ENCODE data around the gene AIMP2. TPM values are rescaled to one million over a fixed set of nuclear protein-coding genes. Genes with fewer than 3 reads are reported as not detected.
"Not testable (repeated sequence)": the region's sequence is repeated elsewhere in the genome, so short reads cannot be mapped to it uniquely, and the experiment has no call there.

AIMP2 gene
- total RNA-seq (10 to 100 TPM; 12.6 to 14.0 TPM), polyA plus RNA-seq (10 to 100 TPM; 14.1 to 23.9 (median 20.8) TPM), total RNA-seq (6.8 to 67.8 (median 11.4) reads per million in 6 experiments)

GRCh38 chr7:6008668-6009611 lies at the start of gene AIMP2, which contains the start of gene PMS2:
AIMP2 (plus strand) TSS chr7:6009272; CDS start chr7:6009364, 92 bp downstream.
PMS2 (minus strand) TSS chr7:6009049; CDS start chr7:6009019, 30 bp downstream.
- POLR2A ChIA-PET, result interaction anchor here (0.5 to 2.4 kb wide), 9 partner anchors 9 to 651 kb away, joined by 3 to 9 read pairs (median 5); no protein-coding TSS in a partner anchor
- Mint-ChIP-seq H3K4me1 (peaks cover 17 to 47% (median 32%) of the 10 kb centered on the region in 4 donors), H3K27ac (peak within 1 kb of the TSS; percentile 90 to 98 (median 96)), H3K9me3 (no peaks in the 10 kb centered on the region), H3K4me3 (peak within 1 kb of the TSS; percentile 90 to 98 (median 94)), H3K27me3 (no peaks in the 10 kb centered on the region), H3K36me3 (peaks cover 0 to 16% (median 0%) of the 10 kb centered on the region in 3 donors)
- DNase-seq, result peak; percentile 85 to 97 (median 94)
- peak; percentile 86 to 89 for ATAC-seq

GRCh38 chr7:5963205-5963604 lies 45.9 kb upstream of the AIMP2 start:
- H3K27ac Mint-ChIP-seq, H3K27me3 Mint-ChIP-seq, ATAC-seq, H3K4me3 Mint-ChIP-seq, DNase-seq, H3K4me1 Mint-ChIP-seq, H3K9me3 Mint-ChIP-seq, H3K36me3 Mint-ChIP-seq, POLR2A ChIA-PET: not testable (repeated sequence)

DNA sequence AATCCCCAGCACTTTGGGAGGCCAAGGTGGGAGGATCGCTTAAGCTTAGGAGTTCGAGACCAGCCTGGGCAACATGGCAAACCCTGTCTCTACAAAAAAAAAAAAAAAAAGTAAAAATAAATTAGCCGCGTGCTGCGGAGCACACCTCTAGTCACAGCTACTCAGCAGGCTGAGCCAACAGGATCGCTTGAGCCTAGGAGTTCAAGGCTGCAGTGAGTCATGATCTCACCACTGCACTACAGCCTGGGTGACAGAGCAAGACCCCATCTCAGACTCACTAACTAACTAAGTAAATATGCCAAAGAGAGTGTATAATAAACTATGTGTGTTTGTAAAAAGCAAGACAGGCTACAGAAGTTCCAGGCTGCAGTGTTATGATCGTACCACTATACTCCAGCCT lies 45.3 kb upstream of the AIMP2 start:
- POLR2A ChIA-PET, H3K36me3 Mint-ChIP-seq, H3K27ac Mint-ChIP-seq: not testable (repeated sequence)

GRCh38 chr7:5970347-5970911 lies 38.6 kb upstream of the AIMP2 start, which contains the start of gene RSPH10B:
RSPH10B (minus strand) TSS chr7:5970689; CDS start chr7:5967116, 3,573 bp downstream.
- POLR2A ChIA-PET, H3K4me3 Mint-ChIP-seq, H3K27me3 Mint-ChIP-seq, H3K9me3 Mint-ChIP-seq, DNase-seq, H3K4me1 Mint-ChIP-seq, H3K36me3 Mint-ChIP-seq, ATAC-seq, H3K27ac Mint-ChIP-seq: not testable (repeated sequence)

More for the DNA sequence above, 45.3 kb upstream of the AIMP2 start:
- not testable (repeated sequence) for H3K9me3 Mint-ChIP-seq, H3K27me3 Mint-ChIP-seq, H3K4me1 Mint-ChIP-seq, H3K4me3 Mint-ChIP-seq, DNase-seq, ATAC-seq

GRCh38 chr7:5973580-5973979 lies 35.5 kb upstream of the AIMP2 start:
- H3K4me3 Mint-ChIP-seq, H3K36me3 Mint-ChIP-seq, H3K4me1 Mint-ChIP-seq, H3K27ac Mint-ChIP-seq, H3K9me3 Mint-ChIP-seq, DNase-seq, POLR2A ChIA-PET, ATAC-seq, H3K27me3 Mint-ChIP-seq: not testable (repeated sequence)

- DNase-seq, POLR2A ChIA-PET, H3K4me3 Mint-ChIP-seq, ATAC-seq, H3K9me3 Mint-ChIP-seq, H3K27me3 Mint-ChIP-seq, H3K27ac Mint-ChIP-seq, H3K4me1 Mint-ChIP-seq: not testable (repeated sequence)
- H3K36me3 Mint-ChIP-seq, result peaks cover 0 to 32% (median 1%) of the 10 kb centered on the region in 3 donors
Observed at GRCh38 chr7:5979680-5980314, 29.3 kb upstream of the AIMP2 start.

DNA sequence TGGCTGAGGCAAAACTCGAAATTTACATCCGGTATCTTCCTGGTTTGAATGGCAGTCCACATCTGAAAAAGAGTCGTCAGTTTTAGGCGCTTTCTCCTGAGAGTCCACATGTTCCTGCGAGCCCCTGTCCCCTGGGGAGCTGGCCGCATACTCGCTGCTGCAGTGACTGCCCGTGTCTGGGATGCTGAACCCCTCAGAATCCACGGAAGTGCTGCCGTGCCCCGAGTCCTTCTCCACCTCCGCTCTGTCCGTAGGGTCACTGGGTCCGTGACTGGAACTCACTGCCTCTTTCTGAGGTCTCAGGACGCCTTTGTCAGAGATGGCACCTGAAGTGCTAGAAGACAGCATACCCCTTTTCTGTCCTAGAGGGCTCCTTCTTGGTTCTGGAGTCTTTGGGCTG lies 22.0 kb upstream of the AIMP2 start:
- H3K36me3 Mint-ChIP-seq, result peaks cover 0 to 63% (median 7%) of the 10 kb centered on the region in 3 donors
- H3K9me3 Mint-ChIP-seq, ATAC-seq, H3K4me1 Mint-ChIP-seq, DNase-seq, H3K4me3 Mint-ChIP-seq, H3K27me3 Mint-ChIP-seq, POLR2A ChIA-PET: not testable (repeated sequence)
- H3K27ac Mint-ChIP-seq, result peak overlapping the region in 1 of 10 donors; percentile 33

- POLR2A ChIA-PET, result interaction anchor here (0.5 to 0.7 kb wide), 6 partner anchors 110 to 684 kb away, joined by 3 to 6 read pairs (median 3); no protein-coding TSS in a partner anchor
- peak; percentile 15 to 82 (median 48) for DNase-seq
- no peaks in the 10 kb centered on the region for H3K9me3 Mint-ChIP-seq
- no peaks in the 10 kb centered on the region for H3K27me3 Mint-ChIP-seq
- H3K4me3 Mint-ChIP-seq, result no peak overlapping the region
- H3K36me3 Mint-ChIP-seq, result peaks cover 0 to 88% (median 17%) of the 10 kb centered on the region in 3 donors
- peaks cover 0 to 1% (median 0%) of the 10 kb centered on the region in 4 donors for H3K4me1 Mint-ChIP-seq
- ATAC-seq, result peak; percentile 72 to 82
- H3K27ac Mint-ChIP-seq, result peak overlapping the region in 4 of 10 donors; percentile 0 to 70 (median 42)
Observed at GRCh38 chr7:5997210-5997808, 11.8 kb upstream of the AIMP2 start.

DNA sequence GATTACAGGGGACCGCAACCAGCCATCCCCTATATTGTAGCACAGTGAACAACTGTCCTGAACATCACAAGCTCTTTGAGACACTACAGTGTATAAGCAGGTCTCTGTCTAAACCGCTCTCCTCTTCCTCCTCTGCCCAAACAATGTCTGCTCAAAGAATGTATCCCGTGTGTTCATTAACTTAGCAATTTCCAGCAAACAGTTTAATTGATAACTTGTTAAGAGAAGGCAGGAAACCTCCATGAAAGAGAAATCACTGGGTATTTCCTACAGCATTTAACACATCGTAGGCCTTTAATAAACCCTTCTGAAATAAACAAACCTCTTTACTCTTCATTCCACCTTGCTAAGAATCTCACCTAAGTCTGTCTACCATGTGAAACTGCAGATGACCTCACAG lies 1.7 kb upstream of the AIMP2 start:
- Mint-ChIP-seq H3K4me1 (peaks cover 12 to 39% (median 27%) of the 10 kb centered on the region in 4 donors), H3K9me3 (no peaks in the 10 kb centered on the region), H3K36me3 (peaks cover 0 to 20% (median 2%) of the 10 kb centered on the region in 3 donors), H3K27ac (peak overlapping the region; percentile 1 to 81 (median 44)), H3K27me3 (no peaks in the 10 kb centered on the region), H3K4me3 (peak overlapping the region; percentile 3 to 98 (median 58))
- ATAC-seq, result no peak
- POLR2A ChIA-PET, result no interaction called here
- DNase-seq, result no peak

GRCh38 chr7:6007835-6008590 lies 1.1 kb upstream of the AIMP2 start:
- Mint-ChIP-seq H3K27ac (peak overlapping the region in 6 of 10 donors; percentile 9 to 90 (median 42)), H3K4me1 (peaks cover 17 to 45% (median 31%) of the 10 kb centered on the region in 4 donors), H3K36me3 (peaks cover 0 to 22% (median 0%) of the 10 kb centered on the region in 3 donors), H3K4me3 (peak overlapping the region; percentile 16 to 98 (median 94))
- not testable (repeated sequence) for ATAC-seq, H3K9me3 Mint-ChIP-seq, DNase-seq, H3K27me3 Mint-ChIP-seq
- POLR2A ChIA-PET, result interaction anchor here (0.5 to 2.4 kb wide), 7 partner anchors 11 to 324 kb away, joined by 3 to 9 read pairs (median 5); no protein-coding TSS in a partner anchor

DNA sequence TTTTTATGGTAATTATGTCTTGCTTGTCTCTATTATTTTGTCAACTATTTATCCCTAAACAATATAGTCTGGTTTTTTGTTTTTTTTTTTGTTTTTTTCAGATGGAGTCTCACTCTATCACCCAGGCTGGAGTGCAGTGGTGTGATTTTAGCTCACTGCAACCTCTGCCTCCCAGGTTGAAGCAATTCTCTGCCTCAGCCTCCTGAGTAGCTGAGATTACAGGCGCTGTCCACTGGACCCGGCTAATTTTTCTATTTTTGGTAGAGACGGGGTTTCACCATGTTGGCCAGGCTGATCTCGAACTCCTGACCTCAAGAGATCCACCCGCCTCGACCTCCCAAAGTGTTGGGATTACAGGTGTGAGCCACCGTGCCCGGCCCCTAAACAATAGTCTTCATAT lies 1.3 kb downstream of the AIMP2 start:
- H3K4me3 Mint-ChIP-seq, result peak overlapping the region; percentile 42 to 98 (median 82)
- peaks cover 17 to 43% (median 32%) of the 10 kb centered on the region in 4 donors for H3K4me1 Mint-ChIP-seq
- POLR2A ChIA-PET, result interaction anchor here (0.8 to 2.4 kb wide), 2 partner anchors 14 to 204 kb away, joined by 3 to 9 read pairs; no protein-coding TSS in a partner anchor
- DNase-seq, H3K27me3 Mint-ChIP-seq, H3K9me3 Mint-ChIP-seq, ATAC-seq: not testable (repeated sequence)
- H3K27ac Mint-ChIP-seq, result peak overlapping the region; percentile 49 to 97 (median 92)
- H3K36me3 Mint-ChIP-seq, result peaks cover 0 to 18% (median 0%) of the 10 kb centered on the region in 3 donors
